Melanocyte of skin (primary cell): ENCODE data around the gene DDX56. TPM values are rescaled to one million over a fixed set of nuclear protein-coding genes. Genes with fewer than 3 reads are reported as not detected.

Experiments
- total RNA-seq, 2 donors: library from RNA; depleted of rRNA; stranded (reverse); fragments of >200 nt; gene quantifications; 2 replicates each; pipeline ENCODE4 v1.2.3, GENCODE V29; 2012

DDX56 gene, protein sequence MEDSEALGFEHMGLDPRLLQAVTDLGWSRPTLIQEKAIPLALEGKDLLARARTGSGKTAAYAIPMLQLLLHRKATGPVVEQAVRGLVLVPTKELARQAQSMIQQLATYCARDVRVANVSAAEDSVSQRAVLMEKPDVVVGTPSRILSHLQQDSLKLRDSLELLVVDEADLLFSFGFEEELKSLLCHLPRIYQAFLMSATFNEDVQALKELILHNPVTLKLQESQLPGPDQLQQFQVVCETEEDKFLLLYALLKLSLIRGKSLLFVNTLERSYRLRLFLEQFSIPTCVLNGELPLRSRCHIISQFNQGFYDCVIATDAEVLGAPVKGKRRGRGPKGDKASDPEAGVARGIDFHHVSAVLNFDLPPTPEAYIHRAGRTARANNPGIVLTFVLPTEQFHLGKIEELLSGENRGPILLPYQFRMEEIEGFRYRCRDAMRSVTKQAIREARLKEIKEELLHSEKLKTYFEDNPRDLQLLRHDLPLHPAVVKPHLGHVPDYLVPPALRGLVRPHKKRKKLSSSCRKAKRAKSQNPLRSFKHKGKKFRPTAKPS
- 10 to 100 TPM; 66.8 to 99.9 TPM for total RNA-seq

DNA sequence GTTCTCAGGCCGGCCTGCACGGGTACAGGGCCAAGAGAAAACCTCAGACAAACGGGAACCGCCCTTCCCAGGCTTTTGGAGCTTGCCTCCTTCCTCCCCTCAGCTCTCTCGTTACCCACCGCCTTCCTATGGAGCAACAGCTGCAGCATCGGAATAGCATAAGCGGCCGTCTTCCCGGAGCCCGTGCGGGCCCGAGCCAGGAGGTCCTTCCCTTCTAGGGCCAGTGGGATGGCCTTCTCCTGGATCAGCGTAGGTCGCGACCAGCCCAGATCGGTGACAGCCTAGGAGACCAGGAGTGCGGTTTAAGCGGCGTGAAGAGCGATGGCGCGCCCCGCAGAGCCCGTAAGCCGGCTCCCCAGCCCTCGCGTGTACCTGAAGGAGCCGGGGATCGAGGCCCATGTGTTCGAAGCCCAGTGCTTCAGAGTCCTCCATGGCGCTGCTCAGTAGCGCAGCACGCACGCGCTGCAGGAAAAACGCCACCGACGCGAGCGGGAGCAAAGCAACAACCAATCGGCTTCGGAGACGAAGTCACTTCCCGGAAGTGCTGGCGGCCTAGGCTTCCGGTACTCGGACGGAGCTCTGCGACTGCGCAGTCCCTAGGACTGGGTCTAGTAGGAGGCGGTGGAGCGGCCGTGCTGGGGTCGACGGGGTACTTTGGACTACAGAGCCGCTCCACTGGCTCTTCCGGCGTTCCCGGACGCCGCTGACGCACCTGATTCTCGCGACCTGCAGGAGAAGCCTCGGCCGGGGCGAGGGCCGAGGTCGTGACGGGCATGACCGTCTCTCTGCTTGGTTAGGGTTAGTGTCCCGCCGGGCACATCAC, at the start of gene DDX56:
Gene DDX56 (minus strand): TSS at position 445 of the 823 bp plus-strand sequence. CDS start 13 bp downstream, at position 432.

DNA sequence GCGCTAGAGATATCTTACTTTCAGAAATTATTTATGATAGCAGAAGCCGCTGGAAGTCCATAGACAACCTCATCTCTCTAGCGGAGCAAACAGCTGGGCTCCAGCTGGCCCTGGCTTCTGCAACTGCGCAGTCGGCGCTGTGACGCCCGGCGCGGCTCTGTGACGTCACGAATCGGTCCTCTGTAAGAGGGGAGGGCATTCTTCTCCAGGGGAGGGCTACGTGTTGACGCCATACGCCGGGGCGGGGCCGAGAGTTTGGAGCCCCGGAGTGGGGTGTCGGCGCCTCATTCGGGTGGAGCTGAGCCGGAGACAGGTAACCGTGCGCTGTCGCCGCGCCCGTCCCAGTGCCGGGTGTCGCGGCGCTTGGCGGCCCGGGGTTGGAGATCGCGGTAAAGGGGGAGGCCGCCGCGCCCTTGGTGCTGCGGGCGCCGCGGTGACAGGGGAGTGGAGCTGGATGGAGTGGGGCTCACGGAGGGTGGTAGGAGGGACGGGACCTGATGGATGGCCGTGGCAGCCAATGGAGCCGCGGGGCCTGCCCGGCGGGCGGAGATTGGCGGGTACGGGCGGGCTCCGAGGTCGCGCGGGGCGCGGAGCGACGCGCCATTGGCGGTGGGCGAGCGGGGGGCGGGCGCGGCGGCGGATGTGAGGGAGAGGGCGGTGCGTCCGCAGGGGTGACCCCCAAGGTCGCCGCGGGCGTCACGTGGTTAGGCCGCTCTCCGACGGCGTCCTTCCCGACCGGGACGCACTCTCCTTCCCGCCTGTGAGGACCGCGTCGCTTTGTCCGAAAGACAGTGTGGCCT, 32.8 kb upstream of the DDX56 start, which contains the start of gene OGDH:
Gene OGDH (plus strand): TSS at position 287 of the 800 bp plus-strand sequence. CDS start 17,717 bp downstream, outside the sequence.

DNA sequence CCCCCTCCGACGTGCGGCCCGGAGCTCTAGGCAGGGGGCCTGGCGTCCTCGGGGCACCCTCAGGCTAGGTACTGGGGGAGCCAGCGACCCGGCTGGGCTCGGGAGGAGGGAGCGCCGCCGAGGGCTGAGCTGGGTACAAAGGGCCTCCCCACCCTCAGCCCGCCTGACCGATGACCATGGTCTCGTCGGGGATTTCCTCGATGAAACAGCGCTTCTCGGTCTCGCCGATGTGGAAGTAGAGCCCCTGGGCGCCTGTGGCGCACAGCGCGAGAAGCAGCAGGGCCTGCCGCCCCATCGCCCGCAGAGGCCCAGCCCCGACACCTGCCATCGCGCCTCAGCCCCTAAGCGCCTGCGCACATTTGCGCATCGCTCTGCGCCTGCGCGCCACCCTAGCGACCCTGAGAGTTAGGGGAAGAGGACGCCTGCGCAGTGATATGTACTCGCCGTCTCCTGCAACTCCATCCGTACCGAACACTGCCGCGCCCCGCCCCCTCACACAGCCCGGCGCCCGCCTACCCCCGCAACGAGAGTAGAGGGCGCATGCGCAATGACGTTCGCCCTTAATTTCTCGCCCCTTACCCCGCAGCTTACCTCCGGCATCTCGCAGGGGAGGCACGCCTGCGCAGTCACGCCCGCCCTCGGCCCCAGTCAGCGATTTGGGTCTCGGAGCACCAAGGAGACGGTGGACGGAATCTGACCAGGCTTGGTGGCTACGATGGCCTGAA, 8.3 kb upstream of the DDX56 start, which contains the start of gene TMED4:
Gene TMED4 (minus strand): TSS at position 353 of the 725 bp plus-strand sequence. CDS start 25 bp downstream, at position 328.

DNA sequence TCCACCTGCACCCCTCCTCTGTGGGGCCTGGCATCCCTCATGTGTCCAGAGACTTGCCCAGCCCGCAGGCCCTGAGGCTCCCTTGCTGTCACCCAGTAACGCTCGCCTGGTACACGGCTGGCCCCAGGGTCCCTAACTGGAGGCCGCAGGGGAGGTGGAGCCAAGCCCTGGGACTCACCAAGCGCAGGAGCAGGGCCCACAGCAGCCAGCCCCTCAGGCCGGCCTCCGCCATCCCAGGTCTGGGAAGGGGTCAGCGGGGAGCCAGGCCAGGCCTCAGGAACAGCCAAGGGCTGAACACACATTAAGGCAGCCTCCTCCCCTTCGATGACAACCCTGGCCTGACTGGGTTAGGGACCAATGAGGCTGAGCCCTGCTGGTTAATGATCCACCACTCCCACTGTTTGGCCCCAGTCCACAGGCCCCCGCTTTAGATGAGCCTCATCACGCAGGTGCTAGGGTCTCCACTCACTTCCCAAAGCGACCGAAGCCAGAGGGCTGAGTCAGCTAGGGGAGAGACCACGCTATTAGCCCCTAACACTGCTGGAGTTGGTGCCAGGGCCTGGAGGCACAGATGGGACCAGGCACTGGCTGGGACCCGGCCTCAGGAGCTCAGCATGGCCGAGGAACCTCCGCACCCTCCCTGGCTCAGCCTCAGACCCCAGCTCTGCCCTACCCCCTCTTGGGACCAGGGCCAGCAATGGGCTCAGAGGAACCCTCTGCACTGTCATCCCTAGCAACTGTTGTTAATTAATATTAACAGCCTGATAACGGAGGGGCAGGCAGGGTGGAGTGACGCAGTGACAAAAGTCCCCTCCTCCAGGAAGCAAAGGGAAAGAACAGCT, 32.5 kb downstream of the DDX56 start, which contains the start of gene NPC1L1:
Gene NPC1L1 (minus strand): TSS at position 303 of the 842 bp plus-strand sequence. CDS start 71 bp downstream, at position 232.

Other genes with a start within 250 kb of the DDX56 start
- gene CAMK2B, start 248.3 kb downstream of the DDX56 start, total RNA-seq: not detected
- gene NUDCD3, start 83.2 kb downstream of the DDX56 start, total RNA-seq: 10 to 100 TPM; 59.5 to 77.3 TPM
- under 1 TPM in 1 of 2 donors, not detected in 1; under 0.01 TPM for gene NPC1L1, start 32.6 kb downstream of the DDX56 start, total RNA-seq
- gene TMED4, start 8.3 kb upstream of the DDX56 start, total RNA-seq: 100 to 1,000 TPM; 103 to 106 TPM
- 100 to 1,000 TPM; 101 to 103 TPM for gene OGDH, start 32.7 kb upstream of the DDX56 start, total RNA-seq
- gene ZMIZ2, start 174.9 kb upstream of the DDX56 start, total RNA-seq: 10 to 100 TPM in 1 of 2 donors, 1 to 10 TPM in 1; 9.0 to 20.0 TPM
- gene PPIA, start 222.8 kb upstream of the DDX56 start, total RNA-seq: 1,000 to 10,000 TPM; 2,177 to 2,807 TPM